Panc1 (cell line): ENCODE data around the gene RPS6KL1. TPM values are rescaled to one million over a fixed set of nuclear protein-coding genes. Genes with fewer than 3 reads are reported as not detected.

Experiments used
- ATAC-seq: fragments of 200-7000 bp; cut with Tn5 transposase; 2 replicates; pipeline ENCODE4 v1.9.1; 2020; ENCODE audit warnings: mild to moderate bottlenecking, moderate library complexity
- BruUV-seq: library from RNA; stranded (reverse); fragments of 400-500 nt; replicated peaks from 2 replicates; lab custom pipeline; 2021; lab: Mats Ljungman, UMichigan
- CTCF ChIA-PET: fragments of 300-600 bp; sonication (Branson Sonifier 250); formaldehyde crosslinking; loops from one replicate; lab custom pipeline; 2022; ENCODE audit warnings: antibody characterized with exemption; lab: Charles Lee
- POLR2A ChIA-PET: fragments of 300-600 bp; sonication (Branson Sonifier 250); formaldehyde crosslinking; loops from one replicate; lab custom pipeline; 2022; ENCODE audit warnings: antibody characterized with exemption; lab: Charles Lee
- DNase-seq: peaks from one replicate; pipeline ENCODE4 v3.0.0-alpha.2; 2010; ENCODE audit warnings: low read depth, low spot score
- H3K27ac ChIP-seq: 2 replicates; pipeline ENCODE4 v1.5.1; 2011; ENCODE audit warnings: mild to moderate bottlenecking, low read length, inconsistent platforms
- H3K27me3 ChIP-seq: fragments of 200-500 bp; sonication (Bioruptor generic); 2 replicates; pipeline ENCODE4 v1.6.0; 2014; ENCODE audit warnings: low read length, inconsistent platforms; ENCODE audit not compliant: control insufficient read depth, insufficient read depth
- H3K36me3 ChIP-seq: fragments of 200-500 bp; sonication (Bioruptor generic); 2 replicates; pipeline ENCODE4 v1.5.1; 2014; ENCODE audit warnings: inconsistent platforms, mild to moderate bottlenecking, low read length, moderate library complexity; ENCODE audit not compliant: control insufficient read depth, insufficient read depth
- H3K4me1 ChIP-seq: 2 replicates; pipeline ENCODE4 v1.5.1; 2011; ENCODE audit warnings: inconsistent platforms, mild to moderate bottlenecking, low read length, moderate library complexity; ENCODE audit not compliant: control insufficient read depth, insufficient read depth
- H3K4me3 ChIP-seq, 2 experiments: 2 replicates each; pipeline ENCODE4 v1.5.1; 2011 to 2012; ENCODE audit warnings: low read depth in 2 of 2, low read length in 2 of 2, mild to moderate bottlenecking in 2 of 2, inconsistent platforms in 1 of 2, moderate library complexity in 1 of 2
- H3K9me3 ChIP-seq: fragments of 200-500 bp; sonication (Bioruptor generic); 2 replicates; pipeline ENCODE4 v1.5.1; 2014; ENCODE audit warnings: low read depth, mild to moderate bottlenecking, inconsistent platforms, low read length, moderate library complexity; ENCODE audit not compliant: control insufficient read depth, insufficient read depth
- POLR2AphosphoS5 ChIP-seq: IDR thresholded peaks from 2 replicates; pipeline ENCODE4 v1.6.1; 2012; ENCODE audit warnings: mild to moderate bottlenecking, low read depth, low read length, moderate library complexity
- REST ChIP-seq, 2 experiments: IDR thresholded peaks; 2 replicates each; pipeline ENCODE4 v1.6.1; 2011 to 2012; ENCODE audit warnings: low read depth in 2 of 2, control low read depth in 1 of 2, low read length in 1 of 2, mild to moderate bottlenecking in 1 of 2, moderate library complexity in 1 of 2; ENCODE audit not compliant: insufficient read depth in 1 of 2
- SIN3A ChIP-seq: IDR thresholded peaks from 2 replicates; pipeline ENCODE4 v1.6.1; 2012; ENCODE audit warnings: low read depth, mild to moderate bottlenecking, low read length, moderate library complexity, borderline replicate concordance; ENCODE audit not compliant: insufficient read depth
- TCF7L2 ChIP-seq: IDR thresholded peaks from 2 replicates; pipeline ENCODE4 v1.6.1; 2011; ENCODE audit warnings: mild to moderate bottlenecking, low read depth, low read length, inconsistent platforms
- in situ Hi-C: cut with HindIII; loops from 2 replicates; pipeline ENCODE4 v1.10.0; 2016; ENCODE audit warnings: low sequenced_read_pairs, low pct_unique_long_range_greater_than_20kb
- intact Hi-C: fragments of 100-400 bp; cut with micrococcal nuclease; formaldehyde crosslinking; loops from one replicate; pipeline ENCODE4 v1.10.0; 2022; ENCODE audit not compliant: unreplicated experiment
- total RNA-seq: library from RNA; stranded (reverse); gene quantifications from one replicate; pipeline ENCODE4 v1.2.1, GENCODE V29; 2021; ENCODE audit not compliant: unreplicated experiment
- TF ChIP-seq, protein P1 (sequence below): fragments of 450-650 bp; IDR thresholded peaks from 2 replicates; pipeline ENCODE4 v1.5.1; 2017; ENCODE audit warnings: mild to moderate bottlenecking

RPS6KL1 gene
- total RNA-seq, 1 experiment from 2014 or later = 14.9 TPM

DNA sequence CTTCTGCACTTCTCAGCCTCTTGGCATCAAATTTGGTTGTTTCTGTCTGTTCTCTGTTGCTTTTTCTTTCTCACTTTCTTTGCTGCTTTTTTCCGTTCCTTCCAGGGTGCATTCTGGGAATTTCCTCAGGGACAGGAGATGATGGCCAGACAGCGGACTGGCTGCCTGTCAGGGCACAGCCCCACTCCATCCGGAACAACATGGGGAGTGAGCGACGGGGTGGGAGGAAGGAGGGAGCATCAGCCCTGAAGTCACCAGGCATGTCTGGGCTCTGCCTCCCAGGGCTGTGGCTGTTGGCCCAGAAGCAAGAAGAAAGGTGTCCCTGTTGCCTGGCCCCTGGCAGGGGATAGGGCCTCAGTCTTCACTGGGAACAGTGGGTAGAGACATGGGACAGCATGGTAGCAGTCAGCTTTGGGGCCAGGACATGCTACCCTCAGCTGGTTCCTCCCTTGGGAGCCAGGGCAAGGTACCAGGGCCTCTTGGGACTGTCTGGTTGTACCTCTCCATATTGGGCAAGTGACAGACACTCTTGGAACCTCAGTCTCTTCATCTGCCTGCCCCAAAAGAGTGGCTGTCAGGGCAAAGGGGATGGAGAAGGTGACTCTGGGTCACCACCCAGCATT is 23.7 kb upstream of the RPS6KL1 start:
- CTCF ChIA-PET = no interaction called here
- Histone ChIP-seq H3K4me1 (peaks cover 8% of the 10 kb centered on the region; the same call in 1 of the 2 replicates), H3K4me3 (no peak overlapping the region), H3K27me3 (no peaks in the 10 kb centered on the region), H3K27ac (no peak overlapping the region), H3K36me3 (no peaks in the 10 kb centered on the region; the same call in 1 of the 2 replicates), H3K9me3 (no peaks in the 10 kb centered on the region)
- no peak for TF ChIP-seq TCF7L2
- TF ChIP-seq, protein P1, sequence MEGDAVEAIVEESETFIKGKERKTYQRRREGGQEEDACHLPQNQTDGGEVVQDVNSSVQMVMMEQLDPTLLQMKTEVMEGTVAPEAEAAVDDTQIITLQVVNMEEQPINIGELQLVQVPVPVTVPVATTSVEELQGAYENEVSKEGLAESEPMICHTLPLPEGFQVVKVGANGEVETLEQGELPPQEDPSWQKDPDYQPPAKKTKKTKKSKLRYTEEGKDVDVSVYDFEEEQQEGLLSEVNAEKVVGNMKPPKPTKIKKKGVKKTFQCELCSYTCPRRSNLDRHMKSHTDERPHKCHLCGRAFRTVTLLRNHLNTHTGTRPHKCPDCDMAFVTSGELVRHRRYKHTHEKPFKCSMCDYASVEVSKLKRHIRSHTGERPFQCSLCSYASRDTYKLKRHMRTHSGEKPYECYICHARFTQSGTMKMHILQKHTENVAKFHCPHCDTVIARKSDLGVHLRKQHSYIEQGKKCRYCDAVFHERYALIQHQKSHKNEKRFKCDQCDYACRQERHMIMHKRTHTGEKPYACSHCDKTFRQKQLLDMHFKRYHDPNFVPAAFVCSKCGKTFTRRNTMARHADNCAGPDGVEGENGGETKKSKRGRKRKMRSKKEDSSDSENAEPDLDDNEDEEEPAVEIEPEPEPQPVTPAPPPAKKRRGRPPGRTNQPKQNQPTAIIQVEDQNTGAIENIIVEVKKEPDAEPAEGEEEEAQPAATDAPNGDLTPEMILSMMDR = no peak
- TF ChIP-seq SIN3A = no peak
- TF ChIP-seq REST (IDR thresholded peaks at IDR 0.05; ENCODE audit: insufficient read depth in 1 of 2, low read depth in 2 of 2, low read length in 1 of 2) = no peak
- TF ChIP-seq POLR2AphosphoS5 = no peak
- in situ Hi-C loops = no loop called here
- POLR2A ChIA-PET = no interaction called here
- intact Hi-C loops = loop anchor here (10.0 kb wide), 2 partner anchors 58 to 138 kb away; partner anchors contain the start of gene EIF2B2
- ATAC-seq = 0 out of 2 replicates have a peak, but pooled peaks have one; percentile 22
- no TSS peak for BruUV-seq
- DNase-seq = no peak

GRCh38 chr14:74945852-74946658 is 23.0 kb upstream of the RPS6KL1 start:
- ChIA-PET CTCF (interaction anchor here (0.9 to 1.3 kb wide), 4 partner anchors 8 to 442 kb away, joined by 3 to 8 read pairs (median 4); partner anchors contain the start of gene PGF), POLR2A (no interaction called here)
- intact Hi-C loops (loop anchor here (10.0 kb wide), 2 partner anchors 59 to 139 kb away; partner anchors contain the start of gene EIF2B2), in situ Hi-C loops (no loop called here)
- no peak overlapping the region for H3K27ac ChIP-seq
- DNase-seq = no peak
- H3K4me3 ChIP-seq = no peak overlapping the region
- peak; percentile 83 for ATAC-seq
- H3K27me3 ChIP-seq = no peaks in the 10 kb centered on the region
- no peaks in the 10 kb centered on the region for H3K9me3 ChIP-seq
- BruUV-seq = no TSS peak
- H3K4me1 ChIP-seq = peaks cover 7% of the 10 kb centered on the region; the same call in 1 of the 2 replicates
- no peaks in the 10 kb centered on the region; the same call in 1 of the 2 replicates for H3K36me3 ChIP-seq
- TF ChIP-seq REST (IDR thresholded peaks at IDR 0.05; ENCODE audit: insufficient read depth in 1 of 2, low read depth in 2 of 2, low read length in 1 of 2) (no peak), POLR2AphosphoS5 (no peak), SIN3A (no peak), TCF7L2 (no peak)
- TF ChIP-seq, protein P1 = peak; percentile 92
